GM18517 (cell line): Measurements from ENCODE around the gene ZNF133.

ENCODE experiments used
- ATAC-seq: cut with Tn5 transposase; IDR thresholded peaks from one replicate; pipeline ENCODE4 v1.9.1; 2021; ENCODE audit warnings: mild to moderate bottlenecking, moderate library complexity; ENCODE audit not compliant: unreplicated experiment

Gene ZNF133

GRCh38 chr20:18360635-18361034 lies 72.3 kb downstream of the ZNF133 start:
- ATAC-seq, result no peak

GRCh38 chr20:18361678-18362077 lies 73.4 kb downstream of the ZNF133 start:
- ATAC-seq, result no peak

GRCh38 chr20:18362916-18363315 lies 74.6 kb downstream of the ZNF133 start:
- no peak for ATAC-seq

- no peak for ATAC-seq
These were observed 75.4 kb downstream of the ZNF133 start for GRCh38 chr20:18363708-18364107.

GRCh38 chr20:18364768-18365167 lies 76.4 kb downstream of the ZNF133 start:
- no peak for ATAC-seq
